ENCODE results near the gene PPP1R18.

- TF ChIP-seq, protein P1, sequence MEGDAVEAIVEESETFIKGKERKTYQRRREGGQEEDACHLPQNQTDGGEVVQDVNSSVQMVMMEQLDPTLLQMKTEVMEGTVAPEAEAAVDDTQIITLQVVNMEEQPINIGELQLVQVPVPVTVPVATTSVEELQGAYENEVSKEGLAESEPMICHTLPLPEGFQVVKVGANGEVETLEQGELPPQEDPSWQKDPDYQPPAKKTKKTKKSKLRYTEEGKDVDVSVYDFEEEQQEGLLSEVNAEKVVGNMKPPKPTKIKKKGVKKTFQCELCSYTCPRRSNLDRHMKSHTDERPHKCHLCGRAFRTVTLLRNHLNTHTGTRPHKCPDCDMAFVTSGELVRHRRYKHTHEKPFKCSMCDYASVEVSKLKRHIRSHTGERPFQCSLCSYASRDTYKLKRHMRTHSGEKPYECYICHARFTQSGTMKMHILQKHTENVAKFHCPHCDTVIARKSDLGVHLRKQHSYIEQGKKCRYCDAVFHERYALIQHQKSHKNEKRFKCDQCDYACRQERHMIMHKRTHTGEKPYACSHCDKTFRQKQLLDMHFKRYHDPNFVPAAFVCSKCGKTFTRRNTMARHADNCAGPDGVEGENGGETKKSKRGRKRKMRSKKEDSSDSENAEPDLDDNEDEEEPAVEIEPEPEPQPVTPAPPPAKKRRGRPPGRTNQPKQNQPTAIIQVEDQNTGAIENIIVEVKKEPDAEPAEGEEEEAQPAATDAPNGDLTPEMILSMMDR (conservative IDR thresholded peaks at IDR 0.05; ENCODE audit: low read length) = no peak
- no peak for TF ChIP-seq EZH2phosphoT487 (IDR thresholded peaks at IDR 0.05; ENCODE audit: borderline replicate concordance, low read depth, low read length)
Observed at GRCh38 chr6:30735668-30736314, 49.3 kb upstream of the PPP1R18 start.
